ENCODE data around the gene TPTE.

DNA sequence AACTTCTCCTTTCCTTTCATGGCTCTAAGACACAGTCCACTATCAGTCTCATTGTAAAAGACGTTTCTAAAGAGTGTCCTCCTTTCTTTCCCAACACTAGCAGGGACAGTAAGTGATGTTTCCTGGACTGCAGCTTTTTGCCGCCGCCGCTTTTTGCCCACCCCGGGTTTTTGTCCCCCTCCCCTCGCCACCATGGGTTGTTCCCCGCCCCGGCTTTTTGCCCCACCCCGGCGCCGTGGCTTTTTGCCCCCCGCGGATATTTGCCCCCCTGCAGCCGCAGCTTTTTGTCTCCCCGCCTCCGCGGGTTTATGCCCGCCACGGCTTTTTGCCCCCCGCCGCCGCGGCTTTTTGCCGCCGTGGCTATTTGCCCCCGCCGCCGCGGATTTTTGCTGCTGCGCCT is 95.2 kb downstream of the TPTE start:
- TF ChIP-seq, protein P1, sequence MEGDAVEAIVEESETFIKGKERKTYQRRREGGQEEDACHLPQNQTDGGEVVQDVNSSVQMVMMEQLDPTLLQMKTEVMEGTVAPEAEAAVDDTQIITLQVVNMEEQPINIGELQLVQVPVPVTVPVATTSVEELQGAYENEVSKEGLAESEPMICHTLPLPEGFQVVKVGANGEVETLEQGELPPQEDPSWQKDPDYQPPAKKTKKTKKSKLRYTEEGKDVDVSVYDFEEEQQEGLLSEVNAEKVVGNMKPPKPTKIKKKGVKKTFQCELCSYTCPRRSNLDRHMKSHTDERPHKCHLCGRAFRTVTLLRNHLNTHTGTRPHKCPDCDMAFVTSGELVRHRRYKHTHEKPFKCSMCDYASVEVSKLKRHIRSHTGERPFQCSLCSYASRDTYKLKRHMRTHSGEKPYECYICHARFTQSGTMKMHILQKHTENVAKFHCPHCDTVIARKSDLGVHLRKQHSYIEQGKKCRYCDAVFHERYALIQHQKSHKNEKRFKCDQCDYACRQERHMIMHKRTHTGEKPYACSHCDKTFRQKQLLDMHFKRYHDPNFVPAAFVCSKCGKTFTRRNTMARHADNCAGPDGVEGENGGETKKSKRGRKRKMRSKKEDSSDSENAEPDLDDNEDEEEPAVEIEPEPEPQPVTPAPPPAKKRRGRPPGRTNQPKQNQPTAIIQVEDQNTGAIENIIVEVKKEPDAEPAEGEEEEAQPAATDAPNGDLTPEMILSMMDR (IDR thresholded peaks at IDR 0.05), result no peak
- TF ChIP-seq POLR2A (IDR thresholded peaks at IDR 0.05), result no peak

All from uterus (tissue), 2 donors.